PFSK-1 (cell line): ENCODE data around the gene RUNDC3A.

Source experiments
- POLR2AphosphoS5 ChIP-seq: IDR thresholded peaks from 2 replicates; pipeline ENCODE4 v1.6.1; 2012; ENCODE audit warnings: low read depth, mild to moderate bottlenecking, control low read depth, low read length, moderate library complexity
- REST ChIP-seq, 2 experiments: IDR thresholded peaks; 2 replicates each; pipeline versions ENCODE4 v1.6.1 to v1.8.0; 2011 to 2012; ENCODE audit warnings: low read depth in 2 of 2, low read length in 2 of 2, control low read depth in 1 of 2, inconsistent platforms in 1 of 2, mild to moderate bottlenecking in 1 of 2, moderate library complexity in 1 of 2; ENCODE audit not compliant: insufficient read depth in 1 of 2
- SIN3A ChIP-seq: IDR thresholded peaks from 2 replicates; pipeline ENCODE4 v1.6.1; 2012; ENCODE audit warnings: mild to moderate bottlenecking, low read length, moderate library complexity, borderline replicate concordance; ENCODE audit not compliant: insufficient read depth
- TAF1 ChIP-seq: IDR thresholded peaks from 2 replicates; pipeline ENCODE4 v1.6.1; 2012; ENCODE audit warnings: low read length, control low read depth, borderline replicate concordance; ENCODE audit not compliant: insufficient read depth

- TF ChIP-seq POLR2AphosphoS5 (no peak), TAF1 (no peak), REST (IDR thresholded peaks at IDR 0.05; ENCODE audit: insufficient read depth in 1 of 2, low read depth in 2 of 2, low read length in 2 of 2) (no peak), SIN3A (no peak)
Observed at GRCh38 chr17:44335968-44336367, 27.6 kb downstream of the RUNDC3A start.
